GM12801 (cell line): ENCODE results near the gene STX1A.

ENCODE experiments used
- TF ChIP-seq, protein P1 (sequence below): IDR thresholded peaks from one replicate; pipeline ENCODE4 v1.5.1; 2011; ENCODE audit warnings: control low read depth; ENCODE audit not compliant: insufficient read length; ENCODE audit errors: extremely low read depth

Gene STX1A

GRCh38 chr7:73739387-73739767 lies 19.9 kb upstream of the STX1A start:
- TF ChIP-seq, protein P1, sequence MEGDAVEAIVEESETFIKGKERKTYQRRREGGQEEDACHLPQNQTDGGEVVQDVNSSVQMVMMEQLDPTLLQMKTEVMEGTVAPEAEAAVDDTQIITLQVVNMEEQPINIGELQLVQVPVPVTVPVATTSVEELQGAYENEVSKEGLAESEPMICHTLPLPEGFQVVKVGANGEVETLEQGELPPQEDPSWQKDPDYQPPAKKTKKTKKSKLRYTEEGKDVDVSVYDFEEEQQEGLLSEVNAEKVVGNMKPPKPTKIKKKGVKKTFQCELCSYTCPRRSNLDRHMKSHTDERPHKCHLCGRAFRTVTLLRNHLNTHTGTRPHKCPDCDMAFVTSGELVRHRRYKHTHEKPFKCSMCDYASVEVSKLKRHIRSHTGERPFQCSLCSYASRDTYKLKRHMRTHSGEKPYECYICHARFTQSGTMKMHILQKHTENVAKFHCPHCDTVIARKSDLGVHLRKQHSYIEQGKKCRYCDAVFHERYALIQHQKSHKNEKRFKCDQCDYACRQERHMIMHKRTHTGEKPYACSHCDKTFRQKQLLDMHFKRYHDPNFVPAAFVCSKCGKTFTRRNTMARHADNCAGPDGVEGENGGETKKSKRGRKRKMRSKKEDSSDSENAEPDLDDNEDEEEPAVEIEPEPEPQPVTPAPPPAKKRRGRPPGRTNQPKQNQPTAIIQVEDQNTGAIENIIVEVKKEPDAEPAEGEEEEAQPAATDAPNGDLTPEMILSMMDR, result no peak

- TF ChIP-seq, protein P1, result no peak
Observed at GRCh38 chr7:73738612-73739386, 19.3 kb upstream of the STX1A start, which contains the start of gene ABHD11. Gene ABHD11 (minus strand): TSS chr7:73738802. CDS start chr7:73738770, 32 bp downstream.

DNA sequence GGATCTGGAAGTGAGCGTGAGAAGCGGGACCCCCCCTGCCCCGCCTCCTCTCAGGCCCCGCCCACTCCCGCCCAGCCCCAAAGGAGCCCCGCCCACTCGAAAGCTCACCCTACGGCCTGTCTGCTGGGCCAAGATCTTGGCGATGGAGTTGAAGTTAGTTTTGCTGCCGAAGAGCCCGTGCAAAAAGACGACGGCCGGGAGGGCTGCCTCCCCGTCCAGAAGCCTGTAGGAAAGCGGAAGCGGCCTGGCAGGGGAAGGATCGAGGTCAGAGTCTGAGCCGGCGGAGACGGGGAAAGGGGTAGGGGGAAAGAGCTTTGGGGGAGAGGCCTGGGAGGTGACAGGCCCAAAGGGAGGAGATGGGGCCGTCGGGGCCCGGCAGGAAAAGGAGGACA lies 18.7 kb upstream of the STX1A start:
- TF ChIP-seq, protein P1, result no peak

DNA sequence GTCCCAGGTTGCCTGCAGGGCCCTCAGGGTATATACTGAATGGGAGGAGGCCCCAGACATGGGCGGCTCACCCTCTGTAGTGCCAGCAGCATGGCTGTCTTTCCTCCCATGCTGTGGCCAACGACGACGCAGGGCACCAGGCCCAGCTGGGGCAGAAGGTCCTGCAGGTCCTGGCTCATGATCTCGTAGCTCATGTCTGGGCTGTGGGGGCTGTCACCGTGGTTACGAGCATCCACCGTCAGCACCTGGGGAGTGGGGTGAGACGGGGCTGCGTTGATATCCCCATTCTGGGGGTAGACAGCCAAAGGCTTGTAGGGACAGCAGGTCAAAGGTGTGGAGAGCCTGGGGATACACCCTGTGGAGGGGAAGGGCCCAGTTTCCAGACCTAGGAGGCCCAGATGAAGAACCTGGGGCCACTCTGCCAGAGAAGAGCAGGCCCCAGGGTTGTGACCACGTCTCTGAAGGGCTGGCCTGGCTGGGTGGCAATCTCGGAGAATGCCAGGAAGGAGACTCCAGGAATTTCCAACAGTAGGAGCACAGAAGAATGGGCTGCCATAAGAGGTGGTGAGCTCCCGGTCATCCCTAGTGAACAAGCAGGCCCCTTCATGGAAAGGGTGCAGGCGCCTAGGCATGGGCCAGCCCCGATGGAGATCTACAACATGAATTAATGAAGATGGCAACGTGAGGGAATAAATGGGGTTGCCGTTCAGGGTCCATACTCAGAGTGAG lies 18.2 kb upstream of the STX1A start:
- TF ChIP-seq, protein P1, result no peak

DNA sequence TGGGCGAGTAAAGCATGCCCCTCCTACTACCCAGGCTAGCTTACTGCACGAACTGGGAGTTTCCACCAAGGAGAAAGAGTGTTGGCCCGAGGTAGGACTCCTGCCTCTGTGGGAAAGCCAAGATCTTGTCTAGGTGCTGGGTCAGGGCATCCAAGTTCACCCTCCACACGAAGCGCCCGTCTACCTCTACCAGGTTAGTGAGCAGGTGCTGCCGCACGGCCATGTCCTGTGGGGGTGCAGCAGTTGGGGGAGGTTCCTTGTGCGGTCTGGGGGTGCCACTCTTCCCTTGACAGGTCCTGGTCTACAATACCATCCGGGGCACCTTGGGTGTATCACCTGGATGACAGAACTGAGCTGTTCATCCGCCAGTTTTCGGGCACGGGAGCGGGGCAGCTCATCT lies 17.4 kb upstream of the STX1A start:
- TF ChIP-seq, protein P1, result no peak

DNA sequence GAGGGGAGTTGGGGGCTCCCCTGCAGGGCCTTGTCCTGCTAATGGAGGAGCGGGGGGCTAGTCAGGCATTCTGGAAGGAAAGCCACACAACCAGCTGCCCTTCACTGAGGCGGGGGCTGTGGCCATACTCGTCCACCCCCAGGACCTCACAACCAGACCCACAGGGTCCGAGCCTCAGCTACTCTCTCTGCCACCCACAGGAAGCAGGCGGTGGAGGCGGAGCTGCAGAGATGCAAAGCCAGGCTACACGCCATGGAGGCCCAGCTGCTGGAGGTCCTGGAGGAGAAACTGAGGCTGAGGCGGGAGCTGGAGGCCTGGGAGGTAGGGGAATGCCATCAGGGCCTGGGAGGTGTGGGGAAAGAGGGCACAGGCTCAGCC lies 16.0 kb upstream of the STX1A start:
- TF ChIP-seq, protein P1, result no peak

DNA sequence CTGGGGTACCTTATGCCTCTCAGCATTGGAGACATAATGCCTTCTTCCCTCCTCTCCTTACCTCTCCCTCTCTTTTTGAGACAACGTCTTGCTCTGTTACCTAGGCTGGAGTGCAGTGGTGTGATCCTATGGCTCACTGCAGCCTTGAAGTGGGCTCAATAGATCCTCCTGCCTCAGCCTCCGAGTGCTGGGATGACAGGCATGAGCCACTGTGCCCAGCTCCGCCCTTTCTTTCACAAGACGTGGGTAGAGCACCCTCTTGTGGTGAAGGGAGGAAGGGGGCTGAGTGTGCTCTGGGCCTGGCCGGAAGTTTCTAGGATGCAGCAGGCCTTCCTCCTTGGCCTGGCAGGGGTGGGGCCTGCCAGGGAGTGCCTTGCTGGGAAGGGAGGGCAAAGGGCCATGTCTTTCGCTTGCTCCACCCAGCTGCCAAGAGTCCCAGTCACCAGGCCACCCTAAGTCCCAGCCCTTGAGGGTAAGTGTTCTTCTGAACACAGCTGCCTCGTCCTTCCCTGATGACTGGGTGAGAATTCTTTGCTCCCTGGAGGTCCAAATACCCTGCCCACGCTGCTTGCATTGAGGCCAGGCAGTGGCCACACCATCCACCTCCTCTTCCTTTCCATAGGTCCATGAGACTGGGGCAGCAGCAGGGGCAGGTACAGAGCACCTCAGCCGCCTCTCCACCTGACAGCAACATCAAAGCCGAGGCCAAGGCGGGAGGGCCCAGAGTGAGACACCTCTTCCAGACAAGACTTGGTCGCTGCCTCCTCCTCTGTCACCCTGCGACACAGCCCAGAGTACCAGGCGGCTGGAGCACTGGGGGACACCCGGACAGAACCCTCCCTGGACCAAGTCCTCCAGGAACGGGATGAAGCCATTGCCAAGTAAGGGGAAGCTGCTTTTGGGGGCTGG lies 15.4 kb upstream of the STX1A start:
- TF ChIP-seq, protein P1, result peak; percentile 79
